GM23338 (cell line): Measurements from ENCODE around the gene ZFC3H1. TPM values are rescaled to one million over a fixed set of nuclear protein-coding genes. Genes with fewer than 3 reads are reported as not detected.

ENCODE experiments used
- ATAC-seq: fragments of 200-7000 bp; cut with Tn5 transposase; 3 replicates; pipeline ENCODE4 v1.9.1; 2020
- DNase-seq: peaks from one replicate; pipeline ENCODE4 v3.0.0-alpha.2; 2015; ENCODE audit warnings: low spot score
- H2AFZ ChIP-seq: fragments of 200-600 bp; sonication (generic); 2 replicates; pipeline ENCODE4 v1.8.0; 2016; ENCODE audit warnings: antibody characterized with exemption, mild to moderate bottlenecking, moderate library complexity
- H3F3A ChIP-seq: fragments of 200-600 bp; sonication (generic); replicated peaks from 2 replicates; pipeline ENCODE4 v1.8.0; 2017; ENCODE audit warnings: antibody characterized with exemption, mixed run types, low read depth
- H3K27ac ChIP-seq: fragments of 200-600 bp; sonication (generic); 2 replicates; pipeline ENCODE4 v1.6.1; 2016; ENCODE audit warnings: low read depth
- H3K27me3 ChIP-seq: fragments of 200-600 bp; sonication (generic); 2 replicates; pipeline ENCODE4 v1.8.0; 2016; ENCODE audit warnings: mild to moderate bottlenecking, mixed run types, moderate library complexity; ENCODE audit not compliant: insufficient read depth
- H3K36me3 ChIP-seq: fragments of 200-600 bp; sonication (generic); 2 replicates; pipeline ENCODE4 v1.8.0; 2016; ENCODE audit warnings: mild to moderate bottlenecking; ENCODE audit not compliant: insufficient read depth
- H3K4me1 ChIP-seq: fragments of 200-600 bp; sonication (generic); 2 replicates; pipeline ENCODE4 v1.8.0; 2016; ENCODE audit warnings: mild to moderate bottlenecking, moderate library complexity; ENCODE audit not compliant: insufficient read depth
- H3K4me2 ChIP-seq: fragments of 200-600 bp; sonication (generic); 2 replicates; pipeline ENCODE4 v1.7.1; 2017; ENCODE audit warnings: mixed run types
- H3K4me3 ChIP-seq: fragments of 200-600 bp; sonication (generic); 2 replicates; pipeline ENCODE4 v1.6.1; 2016; ENCODE audit warnings: mixed run types
- H3K79me2 ChIP-seq: fragments of 200-600 bp; sonication (generic); replicated peaks from 2 replicates; pipeline ENCODE4 v1.8.0; 2017; ENCODE audit warnings: mild to moderate bottlenecking; ENCODE audit not compliant: insufficient read depth
- H3K9me2 ChIP-seq: fragments of 200-600 bp; sonication (generic); 2 replicates; pipeline ENCODE4 v1.8.0; 2017; ENCODE audit not compliant: insufficient read depth
- H4K20me1 ChIP-seq: fragments of 200-600 bp; sonication (generic); replicated peaks from 2 replicates; pipeline ENCODE4 v1.8.0; 2017; ENCODE audit warnings: mild to moderate bottlenecking; ENCODE audit not compliant: insufficient read depth
- H3K27ac Mint-ChIP-seq: 2 replicates; pipeline ENCODE4 v1.8.0; 2020; ENCODE audit warnings: inconsistent platforms, mild to moderate bottlenecking, moderate library complexity, mixed read lengths
- H3K27me3 Mint-ChIP-seq: 3 replicates; pipeline ENCODE4 v1.8.0; 2022; ENCODE audit warnings: low read depth, mild to moderate bottlenecking, moderate library complexity, mixed read lengths, inconsistent platforms; ENCODE audit not compliant: insufficient read depth, poor library complexity
- H3K36me3 Mint-ChIP-seq: 3 replicates; pipeline ENCODE4 v1.8.0; 2021; ENCODE audit warnings: low read depth, mild to moderate bottlenecking, inconsistent platforms, moderate library complexity, mixed read lengths
- H3K4me1 Mint-ChIP-seq: 3 replicates; pipeline ENCODE4 v1.8.0; 2020; ENCODE audit warnings: mild to moderate bottlenecking, inconsistent platforms, mixed read lengths
- H3K4me3 Mint-ChIP-seq: 3 replicates; pipeline ENCODE4 v1.8.0; 2021; ENCODE audit warnings: moderate library complexity, mild to moderate bottlenecking, inconsistent platforms, mixed read lengths
- H3K9me3 Mint-ChIP-seq: 3 replicates; pipeline ENCODE4 v1.8.0; 2020; ENCODE audit warnings: moderate library complexity, mild to moderate bottlenecking, inconsistent platforms, mixed read lengths
- CREB1 ChIP-seq: fragments of 250-450 bp; sonication (Bioruptor Pico); IDR thresholded peaks from 2 replicates; pipeline ENCODE4 v1.5.0; 2020; ENCODE audit warnings: low read depth, mild to moderate bottlenecking, moderate library complexity
- CTCF ChIP-seq, 2 experiments: fragments of 200-600 bp in 1 of 2; sonication (generic) in 1 of 2; conservative IDR thresholded peaks; 2 replicates each; pipeline versions ENCODE4 v1.5.1 to v1.6.1; 2016 to 2017; ENCODE audit warnings: antibody characterized with exemption in 2 of 2, low read depth in 2 of 2, mild to moderate bottlenecking in 2 of 2, moderate library complexity in 1 of 2
- ETS1 ChIP-seq: IDR thresholded peaks from 2 replicates; pipeline ENCODE4 v1.6.1; 2016; ENCODE audit warnings: antibody characterized with exemption
- EZH2 ChIP-seq: fragments of 200-600 bp; sonication (generic); IDR thresholded peaks from one replicate; pipeline ENCODE4 v1.8.0; 2017; ENCODE audit warnings: antibody characterized with exemption, mild to moderate bottlenecking, low read depth; ENCODE audit not compliant: unreplicated experiment
- EZH2phosphoT487 ChIP-seq: fragments of 200-600 bp; sonication (generic); IDR thresholded peaks from one replicate; pipeline ENCODE4 v1.8.1; 2018; ENCODE audit warnings: antibody characterized with exemption; ENCODE audit not compliant: unreplicated experiment
- JUNB ChIP-seq: IDR thresholded peaks from one replicate; pipeline ENCODE4 v1.6.1; 2016; ENCODE audit warnings: antibody characterized with exemption; ENCODE audit not compliant: unreplicated experiment
- NANOG ChIP-seq: IDR thresholded peaks from 2 replicates; pipeline ENCODE4 v1.6.1; 2016; ENCODE audit warnings: antibody characterized with exemption, borderline replicate concordance
- POLR2AphosphoS5 ChIP-seq: IDR thresholded peaks from 2 replicates; pipeline ENCODE4 v1.6.1; 2016; ENCODE audit warnings: antibody characterized with exemption, low read depth
- REST ChIP-seq: IDR thresholded peaks from one replicate; pipeline ENCODE4 v1.6.1; 2018; ENCODE audit warnings: antibody characterized with exemption; ENCODE audit not compliant: unreplicated experiment
- STAT1 ChIP-seq: IDR thresholded peaks from one replicate; pipeline ENCODE4 v1.6.1; 2016; ENCODE audit warnings: antibody characterized with exemption; ENCODE audit not compliant: unreplicated experiment
- ZNF114 ChIP-seq: fragments of 250-450 bp; sonication (Bioruptor Pico); IDR thresholded peaks from 2 replicates; pipeline ENCODE4 v1.5.0; 2020; ENCODE audit warnings: mild to moderate bottlenecking, moderate library complexity
- ZNF331 ChIP-seq: fragments of 250-450 bp; sonication (Bioruptor Pico); IDR thresholded peaks from 2 replicates; pipeline ENCODE4 v1.5.0; 2020; ENCODE audit warnings: low read depth, mild to moderate bottlenecking, moderate library complexity
- ZNF462 ChIP-seq: fragments of 250-450 bp; sonication (Bioruptor Pico); IDR thresholded peaks from 2 replicates; pipeline ENCODE4 v1.5.0; 2020; ENCODE audit warnings: mild to moderate bottlenecking, moderate library complexity
- polyA plus RNA-seq: library from polyadenylated mRNA; unstranded; fragments of >200 nt; fragmentation: Nextera tagmentation; extraction: Ambion mirVana; gene quantifications from 2 replicates; pipeline ENCODE4 v1.2.1, GENCODE V29; 2016
- total RNA-seq: library from RNA; depleted of rRNA; stranded (reverse); fragments of >200 nt; shearing (Covaris generic); gene quantifications from 2 replicates; pipeline ENCODE4 v1.2.3, GENCODE V29; 2014

ZFC3H1 gene
- total and polyA plus RNA-seq, 2 experiments from 2014 or later = 30.3 to 46.2 TPM

GRCh38 chr12:71662849-71663560, 643 bp downstream of the ZFC3H1 start:
- peak; percentile 37 for ATAC-seq
- H2AFZ ChIP-seq = no peak overlapping the region
- peaks cover 7% of the 10 kb centered on the region for H3K4me1 ChIP-seq
- Mint-ChIP-seq H3K9me3 (no peaks in the 10 kb centered on the region), H3K4me3 (peak overlapping the region; percentile 98), H3K27me3 (peaks cover 7% of the 10 kb centered on the region), H3K36me3 (peaks cover 25% of the 10 kb centered on the region), H3K27ac (peak overlapping the region; percentile 99), H3K4me1 (peaks cover 13% of the 10 kb centered on the region; the same call in 2 of the 3 replicates)
- H3K9me2 ChIP-seq = no peaks in the 10 kb centered on the region
- H4K20me1 ChIP-seq = peaks cover 9% of the 10 kb centered on the region
- no peaks in the 10 kb centered on the region for H3F3A ChIP-seq
- peak overlapping the region; percentile 35; the same call in 1 of the 2 replicates for H3K27ac ChIP-seq
- H3K36me3 ChIP-seq = peaks cover 10% of the 10 kb centered on the region; the same call in 1 of the 2 replicates
- no peaks in the 10 kb centered on the region for H3K27me3 ChIP-seq
- DNase-seq = peak; percentile 73
- TF ChIP-seq POLR2AphosphoS5 = no peak
- TF ChIP-seq ETS1 = no peak
- TF ChIP-seq STAT1 = no peak
- no peak for TF ChIP-seq NANOG
- no peak for TF ChIP-seq REST
- TF ChIP-seq ZNF331 (CRISPR knock-in tag) = no peak
- TF ChIP-seq JUNB = no peak
- no peak for TF ChIP-seq ZNF114 (CRISPR knock-in tag)
- no peak for TF ChIP-seq CTCF (conservative IDR thresholded peaks at IDR 0.05; ENCODE audit: low read depth in 2 of 2)
- TF ChIP-seq ZNF462 (CRISPR knock-in tag) = no peak
- TF ChIP-seq EZH2phosphoT487 = no peak
- no peak for TF ChIP-seq EZH2
- TF ChIP-seq CREB1 = no peak
- peaks cover 72% of the 10 kb centered on the region for H3K79me2 ChIP-seq
- peak overlapping the region; percentile 74 for H3K4me3 ChIP-seq
- H3K4me2 ChIP-seq = peak overlapping the region; percentile 99
